Measurements from ENCODE around the gene TOR1AIP2.

- TF ChIP-seq CTCF (conservative IDR thresholded peaks at IDR 0.05; ENCODE audit: low read depth, low read length), result no peak
- TF ChIP-seq EZH2phosphoT487 (IDR thresholded peaks at IDR 0.05; ENCODE audit: borderline replicate concordance, low read length), result no peak
Observed at GRCh38 chr1:179925922-179926849, 48.6 kb upstream of the TOR1AIP2 start.
